ENCODE data around the gene CEND1.

CEND1 gene

GRCh38 chr11:790721-791564, 1.1 kb upstream of the CEND1 start:
- no peak for TF ChIP-seq POLR2A (IDR thresholded peaks at IDR 0.05; ENCODE audit: low read length)
- no peak for TF ChIP-seq GATA1 (IDR thresholded peaks at IDR 0.05; ENCODE audit: low read depth, low read length)

GRCh38 chr11:788953-789940, 643 bp downstream of the CEND1 start:
- DNase-seq, result no peak
- TF ChIP-seq POLR2A (IDR thresholded peaks at IDR 0.05; ENCODE audit: low read length) (no peak), GATA1 (IDR thresholded peaks at IDR 0.05; ENCODE audit: low read depth, low read length) (no peak)

More at GRCh38 chr11:790721-791564, 1.1 kb upstream of the CEND1 start:
- DNase-seq, result no peak

GRCh38 chr11:788009-788640, 1.8 kb downstream of the CEND1 start:
- no peak for TF ChIP-seq GATA1 (IDR thresholded peaks at IDR 0.05; ENCODE audit: low read depth, low read length)
- TF ChIP-seq POLR2A (IDR thresholded peaks at IDR 0.05; ENCODE audit: low read length), result no peak
- DNase-seq, result no peak

GRCh38 chr11:787084-787675, 2.7 kb downstream of the CEND1 start:
- no peak for DNase-seq
- TF ChIP-seq POLR2A (IDR thresholded peaks at IDR 0.05; ENCODE audit: low read length), result no peak
- TF ChIP-seq GATA1 (IDR thresholded peaks at IDR 0.05; ENCODE audit: low read depth, low read length), result no peak

- no peak for DNase-seq
- TF ChIP-seq POLR2A (IDR thresholded peaks at IDR 0.05; ENCODE audit: low read length) (no peak), GATA1 (IDR thresholded peaks at IDR 0.05; ENCODE audit: low read depth, low read length) (no peak)
Observed at GRCh38 chr11:786235-787083, 3.4 kb downstream of the CEND1 start.

GRCh38 chr11:783581-784015, 6.3 kb downstream of the CEND1 start:
- DNase-seq, result peak; percentile 67 to 76
- TF ChIP-seq GATA1 (IDR thresholded peaks at IDR 0.05; ENCODE audit: low read depth, low read length), result no peak
- no peak for TF ChIP-seq POLR2A (IDR thresholded peaks at IDR 0.05; ENCODE audit: low read length)

GRCh38 chr11:782264-783174, 7.4 kb downstream of the CEND1 start:
- TF ChIP-seq POLR2A (IDR thresholded peaks at IDR 0.05; ENCODE audit: low read length) (no peak), GATA1 (IDR thresholded peaks at IDR 0.05; ENCODE audit: low read depth, low read length) (no peak)
- no peak for DNase-seq

- no peak for TF ChIP-seq GATA1 (IDR thresholded peaks at IDR 0.05; ENCODE audit: low read depth, low read length)
- no peak for TF ChIP-seq POLR2A (IDR thresholded peaks at IDR 0.05; ENCODE audit: low read length)
- DNase-seq, result no peak
Observed at GRCh38 chr11:779955-780532, 9.8 kb downstream of the CEND1 start.

- no peak for TF ChIP-seq GATA1 (IDR thresholded peaks at IDR 0.05; ENCODE audit: low read depth, low read length)
- no peak for TF ChIP-seq POLR2A (IDR thresholded peaks at IDR 0.05; ENCODE audit: low read length)
- no peak for DNase-seq
Observed at GRCh38 chr11:778976-779954, 10.6 kb downstream of the CEND1 start.
